ENCODE measurements around the gene STK24. TPM values are rescaled to one million over a fixed set of nuclear protein-coding genes. Genes with fewer than 3 reads are reported as not detected.
"Not testable (repeated sequence)": the region's sequence is repeated elsewhere in the genome, so short reads cannot be mapped to it uniquely, and the experiment has no call there.

Gene STK24
- total RNA-seq, 3 donors from 2014 or later, result 135 to 152 (median 142) TPM

- no peaks in the 10 kb centered on the region for H3K36me3 Mint-ChIP-seq (ENCODE audit: insufficient read depth)
- DNase-seq, result no peak
- H3K9me3 Mint-ChIP-seq, result no peaks in the 10 kb centered on the region
- H3K4me1 Mint-ChIP-seq (ENCODE audit: low read depth), result no peaks in the 10 kb centered on the region
- H3K27me3 Mint-ChIP-seq (ENCODE audit: low read depth), result peaks cover 33% of the 10 kb centered on the region
- ATAC-seq, result no peak
- no peak overlapping the region for H3K4me3 Mint-ChIP-seq
Measured at GRCh38 chr13:98429977-98430736, 146.8 kb downstream of the STK24 start.

GRCh38 chr13:98429531-98429930 lies 147.4 kb downstream of the STK24 start:
- no peak for DNase-seq
- no peak overlapping the region for H3K4me3 Mint-ChIP-seq
- ATAC-seq, result no peak
- peaks cover 36% of the 10 kb centered on the region for H3K27me3 Mint-ChIP-seq (ENCODE audit: low read depth)
- no peaks in the 10 kb centered on the region for H3K4me1 Mint-ChIP-seq (ENCODE audit: low read depth)
- H3K9me3 Mint-ChIP-seq, result no peaks in the 10 kb centered on the region
- H3K36me3 Mint-ChIP-seq (ENCODE audit: insufficient read depth), result no peaks in the 10 kb centered on the region

GRCh38 chr13:98429081-98429480 lies 147.8 kb downstream of the STK24 start:
- no peaks in the 10 kb centered on the region for H3K36me3 Mint-ChIP-seq (ENCODE audit: insufficient read depth)
- no peaks in the 10 kb centered on the region for H3K9me3 Mint-ChIP-seq
- no peak for DNase-seq
- H3K27me3 Mint-ChIP-seq (ENCODE audit: low read depth), result peaks cover 36% of the 10 kb centered on the region
- ATAC-seq, result no peak
- H3K4me3 Mint-ChIP-seq, result no peak overlapping the region
- H3K4me1 Mint-ChIP-seq (ENCODE audit: low read depth), result no peaks in the 10 kb centered on the region

GRCh38 chr13:98428256-98428966 lies 148.5 kb downstream of the STK24 start:
- no peak for DNase-seq
- Mint-ChIP-seq H3K4me3 (no peak overlapping the region), H3K4me1 (ENCODE audit: low read depth) (no peaks in the 10 kb centered on the region), H3K36me3 (ENCODE audit: insufficient read depth) (no peaks in the 10 kb centered on the region), H3K27me3 (ENCODE audit: low read depth) (peaks cover 36% of the 10 kb centered on the region), H3K9me3 (no peaks in the 10 kb centered on the region)
- no peak for ATAC-seq

GRCh38 chr13:98427331-98427995 lies 149.4 kb downstream of the STK24 start:
- Mint-ChIP-seq H3K4me3 (no peak overlapping the region), H3K9me3 (no peaks in the 10 kb centered on the region), H3K27me3 (ENCODE audit: low read depth) (peaks cover 38% of the 10 kb centered on the region), H3K4me1 (ENCODE audit: low read depth) (no peaks in the 10 kb centered on the region), H3K36me3 (ENCODE audit: insufficient read depth) (no peaks in the 10 kb centered on the region)
- DNase-seq (no peak), ATAC-seq (no peak)

GRCh38 chr13:98423417-98423816 lies 153.5 kb downstream of the STK24 start:
- H3K4me3 Mint-ChIP-seq, result no peak overlapping the region
- no peaks in the 10 kb centered on the region for H3K9me3 Mint-ChIP-seq
- ATAC-seq (no peak), DNase-seq (no peak)
- H3K27me3 Mint-ChIP-seq (ENCODE audit: low read depth), result peaks cover 26% of the 10 kb centered on the region
- no peaks in the 10 kb centered on the region for H3K4me1 Mint-ChIP-seq (ENCODE audit: low read depth)
- no peaks in the 10 kb centered on the region for H3K36me3 Mint-ChIP-seq (ENCODE audit: insufficient read depth)

GRCh38 chr13:98422046-98422445 lies 154.9 kb downstream of the STK24 start:
- H3K9me3 Mint-ChIP-seq, result peaks cover 2% of the 10 kb centered on the region
- no peaks in the 10 kb centered on the region for H3K36me3 Mint-ChIP-seq (ENCODE audit: insufficient read depth)
- DNase-seq (no peak), ATAC-seq (no peak)
- no peak overlapping the region for H3K4me3 Mint-ChIP-seq
- H3K27me3 Mint-ChIP-seq (ENCODE audit: low read depth), result peaks cover 23% of the 10 kb centered on the region
- no peaks in the 10 kb centered on the region for H3K4me1 Mint-ChIP-seq (ENCODE audit: low read depth)

GRCh38 chr13:98420554-98421175 lies 156.2 kb downstream of the STK24 start:
- Mint-ChIP-seq H3K4me1 (ENCODE audit: low read depth) (no peaks in the 10 kb centered on the region), H3K4me3 (no peak overlapping the region), H3K36me3 (ENCODE audit: insufficient read depth) (no peaks in the 10 kb centered on the region), H3K27me3 (ENCODE audit: low read depth) (peaks cover 11% of the 10 kb centered on the region), H3K9me3 (peaks cover 5% of the 10 kb centered on the region)
- ATAC-seq (no peak), DNase-seq (no peak)

GRCh38 chr13:98419786-98420553 lies 156.9 kb downstream of the STK24 start:
- H3K4me3 Mint-ChIP-seq, result no peak overlapping the region
- H3K4me1 Mint-ChIP-seq (ENCODE audit: low read depth), result no peaks in the 10 kb centered on the region

GRCh38 chr13:98416408-98416807 lies 160.5 kb downstream of the STK24 start:
- H3K4me3 Mint-ChIP-seq, result no peak overlapping the region
- peaks cover 11% of the 10 kb centered on the region for H3K4me1 Mint-ChIP-seq (ENCODE audit: low read depth)
- ATAC-seq (no peak), DNase-seq (no peak)
- peaks cover 5% of the 10 kb centered on the region for H3K9me3 Mint-ChIP-seq
- peaks cover 4% of the 10 kb centered on the region for H3K27me3 Mint-ChIP-seq (ENCODE audit: low read depth)
- H3K36me3 Mint-ChIP-seq (ENCODE audit: insufficient read depth), result no peaks in the 10 kb centered on the region

More at GRCh38 chr13:98419786-98420553, 156.9 kb downstream of the STK24 start:
- DNase-seq (no peak), ATAC-seq (no peak)
- no peaks in the 10 kb centered on the region for H3K36me3 Mint-ChIP-seq (ENCODE audit: insufficient read depth)
- peaks cover 5% of the 10 kb centered on the region for H3K9me3 Mint-ChIP-seq
- peaks cover 9% of the 10 kb centered on the region for H3K27me3 Mint-ChIP-seq (ENCODE audit: low read depth)

GRCh38 chr13:98415326-98416070 lies 161.4 kb downstream of the STK24 start:
- no peak overlapping the region for H3K4me3 Mint-ChIP-seq
- ATAC-seq (no peak), DNase-seq (no peak)
- H3K9me3 Mint-ChIP-seq, result peaks cover 5% of the 10 kb centered on the region
- H3K4me1 Mint-ChIP-seq (ENCODE audit: low read depth), result peaks cover 11% of the 10 kb centered on the region
- peaks cover 4% of the 10 kb centered on the region for H3K27me3 Mint-ChIP-seq (ENCODE audit: low read depth)
- no peaks in the 10 kb centered on the region for H3K36me3 Mint-ChIP-seq (ENCODE audit: insufficient read depth)

- Mint-ChIP-seq H3K27me3 (ENCODE audit: low read depth) (peaks cover 11% of the 10 kb centered on the region), H3K9me3 (peaks cover 5% of the 10 kb centered on the region), H3K36me3 (ENCODE audit: insufficient read depth) (no peaks in the 10 kb centered on the region), H3K4me3 (no peak overlapping the region), H3K4me1 (ENCODE audit: low read depth) (peaks cover 11% of the 10 kb centered on the region)
- ATAC-seq, result no peak
- DNase-seq, result no peak
Measured at GRCh38 chr13:98413796-98414195, 163.1 kb downstream of the STK24 start.

- ATAC-seq; DNase-seq; H3K9me3 Mint-ChIP-seq; H3K36me3 Mint-ChIP-seq (ENCODE audit: insufficient read depth); H3K4me3 Mint-ChIP-seq: not testable (repeated sequence)
- Mint-ChIP-seq H3K27me3 (ENCODE audit: low read depth) (peaks cover 11% of the 10 kb centered on the region), H3K4me1 (ENCODE audit: low read depth) (peaks cover 11% of the 10 kb centered on the region)
Measured at GRCh38 chr13:98413278-98413677, 163.6 kb downstream of the STK24 start.

All from activated T-cell treated with anti-CD3 and anti-CD28 coated beads, Interleukin-2, amount 50 U/mL, for 4 hours (primary cell).